GM12891 (cell line): Measurements from ENCODE around the gene MPPED2.

Experiments
- PAX5 ChIP-seq: IDR thresholded peaks from 2 replicates; pipeline ENCODE4 v1.6.1; 2011; ENCODE audit warnings: low read length, moderate library complexity, mild to moderate bottlenecking; ENCODE audit not compliant: insufficient read depth, severe bottlenecking
- POLR2A ChIP-seq: IDR thresholded peaks from 2 replicates; pipeline ENCODE4 v1.6.1; 2011; ENCODE audit warnings: low read depth, low read length, control low read depth
- POLR2AphosphoS5 ChIP-seq: IDR thresholded peaks from 2 replicates; pipeline ENCODE4 v1.6.1; 2011; ENCODE audit warnings: low read depth, low read length, control low read depth
- POU2F2 ChIP-seq: IDR thresholded peaks from 2 replicates; pipeline ENCODE4 v1.6.1; 2011; ENCODE audit warnings: low read depth, mild to moderate bottlenecking, control low read depth, low read length, moderate library complexity
- TAF1 ChIP-seq: IDR thresholded peaks from 2 replicates; pipeline ENCODE4 v1.6.1; 2011; ENCODE audit warnings: low read depth, low read length, control low read depth

DNA sequence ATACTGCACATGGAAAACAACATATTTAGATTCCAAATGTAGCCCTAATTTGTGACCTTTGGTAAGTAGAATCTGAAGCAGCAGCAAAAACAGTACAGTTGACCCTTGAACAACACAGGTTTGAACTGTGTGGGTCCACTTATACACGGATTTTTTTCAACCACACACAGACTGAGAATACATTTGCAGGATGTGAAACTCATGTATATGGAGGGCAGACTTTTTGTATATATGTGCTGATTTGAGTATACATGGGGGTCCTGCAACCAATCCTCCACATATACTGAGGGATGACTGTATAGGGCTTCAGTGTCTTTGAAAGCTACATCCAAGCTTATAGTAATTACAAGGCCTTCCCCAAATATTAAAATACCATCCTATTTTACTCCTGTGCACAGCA is 120.5 kb downstream of the MPPED2 start:
- TF ChIP-seq POLR2AphosphoS5 (no peak), TAF1 (no peak), POLR2A (no peak), PAX5 (no peak), POU2F2 (no peak)
